Right lobe of liver (tissue), 4 donors: ENCODE data around the gene TNS3.

ENCODE experiments used
- POLR2A ChIP-seq: fragments of 450-650 bp; IDR thresholded peaks from one replicate; pipeline ENCODE4 v1.6.1; 2017; ENCODE audit warnings: antibody characterized with exemption, mild to moderate bottlenecking
- TF ChIP-seq, protein P1 (sequence below), 4 donors: fragments of 200-600 bp in 3 of 4; fragments of 450-650 bp in 1 of 4; IDR thresholded peaks; one replicate each; pipeline versions ENCODE4 v1.5.1 to v1.8.0; 2016 to 2022; ENCODE audit warnings: antibody characterized with exemption in 4 of 4, mild to moderate bottlenecking in 2 of 4
- donor health status: DM: no; HTN: no; CAD: no.
- donor health status: DM: no; HTN: no; CAD: no.
- donor health status: DM: no; HTN: yes; CAD: no.

- TF ChIP-seq, protein P1, sequence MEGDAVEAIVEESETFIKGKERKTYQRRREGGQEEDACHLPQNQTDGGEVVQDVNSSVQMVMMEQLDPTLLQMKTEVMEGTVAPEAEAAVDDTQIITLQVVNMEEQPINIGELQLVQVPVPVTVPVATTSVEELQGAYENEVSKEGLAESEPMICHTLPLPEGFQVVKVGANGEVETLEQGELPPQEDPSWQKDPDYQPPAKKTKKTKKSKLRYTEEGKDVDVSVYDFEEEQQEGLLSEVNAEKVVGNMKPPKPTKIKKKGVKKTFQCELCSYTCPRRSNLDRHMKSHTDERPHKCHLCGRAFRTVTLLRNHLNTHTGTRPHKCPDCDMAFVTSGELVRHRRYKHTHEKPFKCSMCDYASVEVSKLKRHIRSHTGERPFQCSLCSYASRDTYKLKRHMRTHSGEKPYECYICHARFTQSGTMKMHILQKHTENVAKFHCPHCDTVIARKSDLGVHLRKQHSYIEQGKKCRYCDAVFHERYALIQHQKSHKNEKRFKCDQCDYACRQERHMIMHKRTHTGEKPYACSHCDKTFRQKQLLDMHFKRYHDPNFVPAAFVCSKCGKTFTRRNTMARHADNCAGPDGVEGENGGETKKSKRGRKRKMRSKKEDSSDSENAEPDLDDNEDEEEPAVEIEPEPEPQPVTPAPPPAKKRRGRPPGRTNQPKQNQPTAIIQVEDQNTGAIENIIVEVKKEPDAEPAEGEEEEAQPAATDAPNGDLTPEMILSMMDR (IDR thresholded peaks at IDR 0.05) = no peak
- no peak for TF ChIP-seq POLR2A
Observed at GRCh38 chr7:47360301-47360900, 221.5 kb downstream of the TNS3 start.
